SIG-M5 treated with dmso at 0.1 percent for 504 hours (cell line): Measurements from ENCODE around the gene PDE1C.

Experiments
- DNase-seq: peaks from one replicate; lab custom pipeline; 2025; ENCODE audit not compliant: unreplicated experiment; lab: John Stamatoyannopoulos, UW

The PDE1C gene

DNA sequence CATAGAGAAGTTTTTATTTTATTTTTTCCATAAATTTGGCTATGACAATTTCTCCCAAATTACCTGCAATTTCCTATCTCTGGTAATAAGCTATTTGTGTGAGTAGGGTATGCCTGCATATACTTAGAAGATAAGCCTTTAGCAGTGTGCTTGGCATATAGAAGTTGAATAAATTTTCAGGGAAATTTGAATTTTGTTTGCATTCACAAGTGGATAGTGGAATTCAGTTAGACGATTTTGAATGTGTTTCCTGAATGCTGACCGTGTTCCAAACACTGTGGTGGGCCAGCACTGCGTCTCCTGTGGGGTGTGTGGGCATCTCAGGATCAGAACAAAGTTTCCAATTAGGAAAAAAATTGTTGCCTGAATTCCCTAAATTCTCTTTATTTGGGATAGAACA lies 283.9 kb downstream of the PDE1C start:
- no peak for DNase-seq

DNA sequence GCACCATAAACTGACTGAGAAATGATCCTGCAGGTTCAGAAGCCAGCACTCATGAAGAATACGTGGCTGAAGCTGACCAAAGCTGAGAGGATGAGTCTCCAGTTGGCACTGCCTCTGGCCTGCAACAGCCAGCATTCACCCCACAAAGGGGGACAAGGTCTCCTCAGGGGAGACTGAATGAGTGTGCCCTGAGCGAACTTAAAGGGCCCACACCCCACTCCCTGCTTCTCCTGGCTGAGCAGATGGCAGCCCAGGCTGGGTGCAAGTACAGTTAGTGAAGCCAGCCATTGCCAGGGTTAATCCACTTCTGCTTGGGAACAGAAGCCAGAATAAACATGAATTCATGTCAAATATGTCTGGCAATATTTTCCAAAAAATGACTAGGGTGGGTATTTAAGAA lies 285.1 kb downstream of the PDE1C start:
- DNase-seq = no peak

DNA sequence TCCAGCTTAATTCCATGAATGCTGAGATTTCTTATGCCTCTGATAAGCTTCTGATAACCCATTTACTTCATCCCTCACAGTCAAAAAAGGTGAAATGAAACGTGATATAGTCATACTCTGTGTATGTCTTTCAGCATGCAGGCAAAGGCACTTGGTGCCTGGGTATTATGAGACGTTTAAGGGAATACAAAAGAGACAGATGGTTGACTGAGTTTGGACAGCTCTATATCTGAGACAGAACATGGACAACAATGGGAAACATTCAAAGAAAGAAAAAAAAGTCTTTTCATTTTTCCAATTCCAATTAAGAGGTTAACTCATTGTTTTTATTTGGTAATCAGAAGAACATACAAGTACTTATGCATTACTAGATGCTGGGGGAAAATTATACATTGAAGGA lies 287.0 kb downstream of the PDE1C start:
- DNase-seq = no peak

DNA sequence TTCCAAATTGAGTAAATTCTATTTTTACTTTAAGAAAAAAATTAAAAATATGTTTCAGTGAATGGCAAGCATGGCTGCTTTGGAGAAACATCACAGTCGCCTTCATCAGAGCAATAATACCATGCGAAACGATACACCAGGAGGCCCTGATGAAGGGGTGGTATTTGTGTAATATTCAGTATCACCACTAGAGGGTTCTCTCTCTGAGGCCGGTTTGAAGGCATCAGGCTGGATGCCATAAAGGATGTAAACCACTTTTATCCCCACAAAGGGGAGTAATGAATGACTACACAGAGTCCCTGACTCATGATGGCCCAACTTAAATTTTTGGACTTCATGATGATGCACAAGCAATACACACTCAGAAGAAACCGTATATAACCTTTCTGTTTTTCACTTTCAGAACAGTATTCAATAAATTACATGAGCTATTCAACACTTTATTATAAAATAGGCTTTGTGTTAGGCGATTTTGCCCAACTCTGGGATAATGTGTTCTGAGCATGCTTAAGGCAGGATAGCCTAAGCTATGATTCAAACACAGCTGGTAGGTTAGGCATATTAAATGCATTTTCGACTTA lies 287.7 kb downstream of the PDE1C start:
- peak; percentile 71 for DNase-seq

DNA sequence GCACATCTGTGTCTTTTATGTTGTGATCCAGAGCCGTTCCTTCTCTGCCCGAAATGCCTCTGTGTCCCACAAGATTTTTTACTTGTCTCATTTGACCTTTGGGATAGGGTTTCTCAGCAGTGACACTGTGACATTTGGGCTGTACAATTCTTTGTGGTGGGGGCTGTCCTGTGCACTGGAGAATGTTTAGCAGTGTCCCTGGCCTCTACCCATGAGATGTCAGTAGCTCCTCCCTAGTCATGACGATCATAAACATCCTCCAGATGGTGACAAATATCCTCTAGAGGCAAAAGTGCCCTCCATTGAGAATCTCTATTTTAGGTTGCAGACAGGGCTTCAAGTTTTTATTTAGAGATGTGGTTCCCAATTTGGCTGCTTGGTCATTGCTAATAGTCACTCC lies 291.9 kb downstream of the PDE1C start:
- DNase-seq = no peak

DNA sequence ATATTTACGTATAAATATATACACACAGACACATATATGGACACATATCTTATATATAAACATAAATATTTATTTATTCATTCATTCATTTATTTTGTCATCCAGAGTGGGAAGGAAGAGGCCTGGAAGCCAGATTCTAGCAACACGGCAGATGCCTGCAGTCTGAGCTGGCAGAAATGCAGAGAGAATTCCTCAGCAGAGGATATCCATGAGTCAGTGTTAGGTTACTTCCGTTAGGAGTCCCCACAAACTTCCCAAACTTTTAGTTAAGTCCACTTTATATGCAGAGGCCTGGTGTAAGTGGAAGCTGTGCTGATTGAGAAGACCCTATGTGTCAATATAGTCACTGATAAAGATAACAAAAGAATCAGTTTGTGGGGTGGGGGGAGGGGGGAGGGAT lies 293.6 kb downstream of the PDE1C start:
- no peak for DNase-seq

DNA sequence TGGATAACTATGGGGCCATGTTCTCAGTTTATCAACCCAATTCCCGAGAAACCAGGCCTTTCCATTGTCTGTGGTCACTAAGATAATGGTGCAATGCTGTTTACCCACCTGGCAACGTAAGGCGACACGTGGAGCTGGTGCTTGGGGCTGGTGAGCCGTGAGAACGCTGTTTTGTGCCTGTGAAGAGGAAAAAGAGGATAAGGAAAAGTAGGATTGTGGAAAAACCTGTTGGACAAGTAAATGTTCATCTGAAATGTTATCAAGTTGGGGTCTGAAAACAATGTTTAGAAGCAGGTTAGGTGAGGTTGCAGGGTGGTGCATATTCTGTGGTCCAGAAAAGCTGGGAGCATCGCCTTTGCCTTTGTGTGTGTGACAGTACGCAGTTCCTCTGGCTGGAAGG lies 294.7 kb downstream of the PDE1C start:
- no peak for DNase-seq

DNA sequence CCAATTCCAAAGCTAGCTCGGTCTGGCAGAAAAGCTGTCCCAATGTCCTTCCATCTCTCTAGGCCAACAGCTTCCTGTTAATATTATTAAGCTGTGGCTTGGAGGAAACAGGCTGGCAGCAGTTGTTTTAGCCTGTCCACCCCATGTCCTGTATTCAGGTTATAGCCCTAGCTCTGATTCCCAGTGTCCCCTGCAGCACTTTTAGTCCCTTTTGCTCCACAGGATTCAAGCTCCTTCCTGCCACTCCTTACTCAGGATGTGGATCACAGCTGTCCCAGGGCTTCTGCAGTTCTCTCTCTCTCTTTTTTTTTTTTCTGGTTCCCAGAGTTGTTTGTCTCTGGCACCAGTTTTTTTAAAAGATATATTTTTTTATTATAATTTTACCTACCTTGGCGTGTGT lies 298.0 kb downstream of the PDE1C start:
- DNase-seq = no peak

DNA sequence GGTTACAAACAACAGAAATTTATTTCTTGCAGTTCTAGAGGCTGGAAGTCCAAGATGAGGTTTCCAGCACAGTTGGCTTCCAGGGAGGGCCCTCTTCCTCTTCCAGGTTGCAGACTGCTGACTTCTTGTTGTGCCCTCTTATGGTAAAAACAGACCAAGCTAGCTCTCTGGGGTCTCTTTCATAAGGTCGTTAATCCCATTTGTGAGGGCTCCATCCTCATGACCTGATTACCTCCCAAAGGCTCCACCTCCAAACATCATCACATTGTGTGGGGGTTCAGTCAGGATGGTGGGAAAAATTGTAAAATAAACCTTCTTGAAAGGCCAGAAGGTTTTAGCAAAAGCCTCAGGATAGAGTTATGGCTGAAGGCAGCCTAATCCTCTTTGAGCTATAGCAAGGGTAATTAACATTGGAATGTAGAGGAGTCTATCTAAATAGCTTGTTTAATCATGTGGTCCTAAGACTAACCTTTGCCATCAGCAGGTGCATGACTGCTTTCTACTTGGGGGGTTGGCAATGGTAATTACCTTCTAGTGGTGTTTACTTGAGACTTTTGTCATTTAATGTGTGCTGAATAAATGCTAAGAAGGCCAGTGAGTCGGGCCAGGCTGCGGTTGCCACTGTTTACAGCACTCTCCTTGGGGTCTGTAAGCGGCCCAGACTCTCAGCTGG lies 302.4 kb downstream of the PDE1C start:
- no peak for DNase-seq

DNA sequence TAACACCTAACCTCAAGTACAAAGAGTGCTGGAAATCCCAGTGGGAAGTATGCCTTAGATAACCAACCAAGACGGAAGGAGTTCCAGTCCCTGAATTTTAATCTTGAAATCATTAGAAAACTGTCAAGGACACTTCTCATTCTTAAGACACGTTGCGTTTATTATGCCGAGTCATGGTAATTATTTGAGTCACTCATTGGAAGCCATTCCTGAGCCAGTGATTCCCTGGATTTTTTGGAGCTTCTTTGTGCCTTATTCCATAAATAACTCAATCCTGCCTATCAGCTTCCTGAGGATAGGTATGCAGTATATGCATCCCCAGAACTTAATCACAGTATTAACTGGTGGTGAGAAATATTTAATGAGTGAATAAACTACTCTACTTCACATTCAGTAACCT lies 305.7 kb downstream of the PDE1C start:
- DNase-seq = no peak

DNA sequence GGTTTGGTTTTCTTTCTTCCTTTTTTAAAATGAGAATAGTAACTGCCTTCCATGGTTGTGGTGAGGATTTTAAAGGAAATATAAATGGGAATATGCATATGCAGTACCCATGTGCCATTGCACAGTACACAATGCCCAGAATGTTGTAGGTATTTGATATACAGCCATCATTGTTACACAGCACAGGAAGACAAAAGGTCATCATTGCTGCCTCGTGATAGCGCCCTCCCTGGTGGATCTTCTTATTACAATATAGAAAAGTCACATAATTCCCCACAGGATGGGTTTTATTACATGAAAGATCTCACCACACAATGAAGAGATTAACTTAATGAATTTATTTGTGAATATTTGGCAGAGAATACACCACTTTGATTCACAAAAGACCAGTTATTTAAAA lies 306.7 kb downstream of the PDE1C start:
- DNase-seq = no peak

DNA sequence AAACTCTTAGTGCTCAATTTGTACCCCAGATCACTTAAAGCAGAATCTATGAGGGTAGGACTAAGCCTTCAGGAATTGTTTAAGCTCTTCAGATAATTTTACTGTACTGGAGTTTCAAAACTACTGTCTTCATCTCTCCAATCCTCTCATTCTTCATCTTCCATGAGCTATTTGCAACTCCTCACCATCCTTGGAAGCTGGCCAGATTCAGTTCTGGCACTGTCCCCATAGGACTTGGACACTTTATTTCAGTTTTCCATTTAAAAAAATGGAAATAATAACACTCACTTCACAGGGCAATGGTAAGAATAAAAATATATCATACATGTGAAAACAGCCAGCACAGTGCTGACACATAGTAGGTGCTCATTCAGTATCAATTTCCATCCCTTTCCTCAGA lies 308.6 kb downstream of the PDE1C start:
- no peak for DNase-seq

DNA sequence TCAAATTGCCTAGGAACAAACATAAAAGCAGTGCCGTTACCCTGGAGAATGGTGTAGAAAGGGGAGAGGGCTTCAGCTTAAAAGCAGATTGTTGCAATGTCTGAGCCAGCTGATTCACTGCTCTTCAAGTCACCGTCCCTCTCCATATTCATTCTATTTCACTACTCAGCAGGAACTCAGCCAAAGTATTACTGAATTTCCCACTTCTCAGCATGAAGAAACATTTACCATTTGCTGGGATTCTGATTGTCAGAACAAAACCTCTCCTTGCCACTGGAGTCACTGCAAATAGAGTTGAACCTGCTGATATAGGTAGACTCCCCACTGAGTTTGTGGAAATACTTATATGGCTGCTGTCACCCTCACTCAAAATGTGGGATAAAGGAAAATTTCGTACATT lies 311.5 kb downstream of the PDE1C start:
- DNase-seq = no peak

DNA sequence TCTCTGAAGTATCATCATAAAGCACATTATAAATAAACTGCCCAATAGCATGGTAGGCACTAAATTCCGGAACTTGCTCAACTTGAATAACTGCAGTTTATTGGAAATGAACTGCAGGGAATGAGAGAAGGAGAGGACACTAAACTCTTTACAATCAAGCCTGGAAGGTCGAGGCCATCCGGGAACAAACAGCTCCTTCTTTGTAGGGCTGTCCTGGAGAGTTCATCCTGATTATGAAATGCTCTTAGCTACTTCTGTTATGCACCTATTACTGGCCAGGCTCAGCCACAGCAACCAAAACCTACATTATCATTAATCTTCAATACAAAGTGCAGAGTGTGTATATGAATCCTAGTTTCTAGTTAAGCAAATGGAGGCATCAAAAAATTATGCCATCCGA lies 318.5 kb downstream of the PDE1C start:
- no peak for DNase-seq

DNA sequence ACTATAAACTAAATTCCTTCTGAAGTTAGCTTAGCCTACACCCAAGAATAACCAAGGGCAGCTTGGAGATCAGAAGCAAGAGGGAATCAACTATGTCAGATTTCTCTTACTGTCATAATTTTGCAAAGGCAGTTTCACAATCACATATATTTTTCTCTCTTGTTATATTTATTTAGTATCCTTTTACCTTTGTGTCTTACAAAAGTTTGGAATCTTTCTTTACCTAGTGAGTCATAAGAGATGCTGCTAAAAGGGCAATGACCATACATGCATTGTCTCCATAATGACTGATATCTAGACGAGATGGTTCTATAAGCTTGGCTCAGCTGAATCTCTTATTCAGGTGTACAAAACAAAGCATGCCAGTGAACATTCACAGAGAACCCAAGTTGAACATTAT lies 322.1 kb downstream of the PDE1C start:
- DNase-seq = no peak

DNA sequence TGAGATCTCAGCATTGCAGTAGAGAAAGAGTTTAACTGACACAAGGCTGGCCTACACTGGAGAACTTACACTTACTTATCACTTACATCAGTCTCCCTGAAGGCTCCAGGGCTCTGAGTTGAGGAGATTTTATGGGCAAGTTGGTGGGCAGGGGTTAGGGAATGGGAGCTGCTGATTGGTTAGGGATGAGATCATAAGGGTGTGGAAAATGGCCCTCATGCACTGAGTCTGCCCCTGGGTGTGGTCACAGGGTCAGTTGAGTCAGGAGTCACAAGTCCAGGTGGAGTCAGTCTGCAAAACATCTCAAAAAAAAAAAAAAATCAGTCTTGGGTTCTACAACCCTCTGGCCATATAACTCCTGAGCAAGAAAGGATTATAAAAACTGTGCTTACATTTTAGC lies 322.7 kb downstream of the PDE1C start:
- DNase-seq = no peak

DNA sequence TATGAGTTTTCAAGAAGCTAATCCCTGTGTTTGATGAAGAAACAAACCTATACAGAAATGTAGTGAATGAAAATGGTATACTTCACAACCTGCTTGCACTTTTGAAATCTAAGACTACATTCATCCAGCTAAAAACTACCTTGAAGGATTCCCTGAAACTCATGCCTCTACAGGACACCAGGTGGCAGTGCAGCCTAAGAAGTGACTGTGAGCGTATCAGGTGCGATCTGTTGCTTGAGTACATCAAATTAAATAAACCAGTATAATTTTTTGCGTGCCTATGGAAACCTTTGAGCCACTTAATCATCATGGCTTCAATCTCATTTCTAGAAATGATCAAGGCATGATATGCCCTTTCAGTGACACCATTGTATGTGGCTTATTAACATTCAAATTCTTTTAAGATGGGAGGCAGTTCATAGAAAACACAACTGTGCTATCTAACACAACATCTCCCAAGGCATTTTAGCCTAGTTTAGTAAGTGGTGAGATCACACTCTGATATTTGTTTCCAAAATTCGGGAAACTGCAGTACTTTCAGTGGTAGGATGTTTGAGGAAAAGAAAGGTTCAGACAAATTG lies 325.8 kb downstream of the PDE1C start:
- peak; percentile 72 for DNase-seq

DNA sequence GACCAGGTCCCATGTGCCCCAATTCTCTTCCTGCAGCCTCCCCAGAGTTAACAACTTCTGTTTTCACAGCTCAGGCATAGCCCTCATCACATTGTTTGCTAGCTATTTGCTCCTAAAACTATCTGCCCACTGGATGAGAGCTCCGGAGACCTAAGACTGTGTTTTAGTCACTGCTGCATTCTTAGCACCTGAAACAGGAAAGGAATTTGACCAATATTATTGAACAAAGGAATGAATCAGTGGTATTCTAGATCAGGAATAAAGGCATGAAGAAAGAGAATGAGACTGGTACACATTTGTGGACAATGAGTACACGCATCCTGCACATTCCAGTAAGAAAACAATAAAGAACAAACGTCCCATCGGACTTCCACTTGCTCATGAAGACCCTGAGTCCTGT lies 328.4 kb downstream of the PDE1C start:
- no peak for DNase-seq

DNA sequence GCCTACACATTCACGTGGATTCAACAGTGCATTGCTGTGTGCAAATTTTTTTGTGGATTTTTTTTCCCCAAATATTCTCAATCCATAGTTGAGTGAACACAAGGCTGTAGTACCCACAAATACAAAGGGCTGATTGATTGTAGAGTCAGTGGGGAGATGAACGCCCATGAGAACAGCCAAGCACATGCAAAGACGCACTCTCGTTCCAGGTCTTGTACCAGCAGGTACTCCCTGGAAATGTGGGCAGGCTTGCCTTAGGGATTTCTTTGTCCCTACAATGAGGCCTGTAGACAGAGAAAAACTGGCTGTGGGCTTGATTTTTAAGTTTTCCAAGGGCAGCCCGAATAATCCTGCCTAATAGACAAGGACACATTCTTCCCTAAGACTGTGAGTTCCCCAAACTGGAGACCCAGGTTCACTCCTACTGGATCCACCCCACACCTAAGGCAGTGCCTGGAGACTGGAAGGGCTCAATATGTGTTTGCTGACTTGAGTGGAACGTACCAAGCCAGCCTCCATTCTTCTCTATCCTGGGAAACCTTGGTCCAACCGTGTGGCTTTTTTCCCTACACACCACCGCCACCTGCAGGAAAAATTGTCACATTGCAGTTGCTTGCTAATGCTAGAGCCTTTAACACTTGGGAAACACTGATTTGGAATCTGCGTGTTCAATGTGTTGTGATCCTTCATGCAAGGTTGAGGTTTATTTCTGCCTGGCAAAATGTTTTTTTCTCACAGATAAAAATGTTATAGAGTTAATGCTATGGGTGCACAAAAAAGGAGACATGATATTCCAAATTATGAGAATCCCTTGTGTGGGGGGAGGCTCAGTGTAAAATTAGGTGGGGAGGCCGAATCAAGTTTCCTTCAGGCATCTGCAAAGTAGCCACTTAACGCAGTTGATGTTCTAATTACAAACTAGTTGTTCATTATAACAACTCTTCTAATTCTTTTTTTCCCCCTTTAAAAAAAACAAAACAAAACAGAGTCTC lies 333.9 kb downstream of the PDE1C start:
- DNase-seq = peak; percentile 72

DNA sequence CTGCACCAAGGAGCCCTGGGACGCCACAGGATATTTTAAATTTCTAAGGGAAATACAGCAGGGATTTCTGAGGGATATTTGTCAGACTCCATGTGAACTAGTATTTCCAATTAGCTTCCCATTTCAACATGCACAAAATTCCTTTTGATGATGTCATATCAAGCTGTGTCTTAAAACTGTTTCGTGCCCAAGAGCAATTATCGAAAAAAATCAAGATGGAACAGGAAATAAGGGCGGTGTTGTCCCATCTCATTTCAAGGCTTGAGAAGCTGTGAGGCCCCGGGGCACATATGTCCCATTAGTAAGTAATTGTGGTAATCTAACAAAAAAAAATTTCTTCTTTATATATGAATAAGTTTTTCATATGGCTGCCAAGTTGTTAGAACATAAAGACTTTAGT lies 335.8 kb downstream of the PDE1C start:
- no peak for DNase-seq

DNA sequence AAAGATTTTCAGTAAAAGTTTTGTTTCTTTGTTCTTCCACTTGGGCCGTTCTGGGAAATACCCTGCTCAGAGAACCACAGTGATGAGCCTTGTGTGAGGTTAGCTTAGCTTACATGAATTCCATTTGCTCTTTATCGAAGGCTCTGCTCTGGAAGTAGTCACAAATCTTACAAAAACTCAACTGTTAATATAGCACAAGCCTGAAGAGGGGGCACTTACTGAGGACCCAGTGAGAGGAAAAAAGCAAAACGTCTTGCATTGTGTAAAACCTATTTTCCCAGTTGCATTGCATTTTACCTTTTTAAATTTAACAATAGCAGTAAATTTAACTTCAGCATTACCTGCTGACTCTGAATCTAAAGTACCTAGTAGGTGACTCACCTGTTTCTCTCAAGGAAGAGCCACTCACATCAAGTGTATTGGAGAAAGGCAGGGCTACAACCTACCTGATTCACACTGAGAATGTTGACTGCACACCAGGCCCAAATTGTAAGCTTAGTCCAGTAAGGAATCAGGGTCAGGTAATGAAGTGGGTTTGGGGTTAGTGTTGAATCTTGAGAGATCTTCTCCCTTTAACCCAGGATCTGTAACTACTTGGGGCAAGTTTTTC lies 340.9 kb downstream of the PDE1C start:
- DNase-seq = no peak
